ENCODE data around the gene ATG12. TPM values are rescaled to one million over a fixed set of nuclear protein-coding genes. Genes with fewer than 3 reads are reported as not detected.

The ATG12 gene
- total RNA-seq, 4 donors from 2014 or later = 27.4 to 118 (median 63.7) TPM

DNA sequence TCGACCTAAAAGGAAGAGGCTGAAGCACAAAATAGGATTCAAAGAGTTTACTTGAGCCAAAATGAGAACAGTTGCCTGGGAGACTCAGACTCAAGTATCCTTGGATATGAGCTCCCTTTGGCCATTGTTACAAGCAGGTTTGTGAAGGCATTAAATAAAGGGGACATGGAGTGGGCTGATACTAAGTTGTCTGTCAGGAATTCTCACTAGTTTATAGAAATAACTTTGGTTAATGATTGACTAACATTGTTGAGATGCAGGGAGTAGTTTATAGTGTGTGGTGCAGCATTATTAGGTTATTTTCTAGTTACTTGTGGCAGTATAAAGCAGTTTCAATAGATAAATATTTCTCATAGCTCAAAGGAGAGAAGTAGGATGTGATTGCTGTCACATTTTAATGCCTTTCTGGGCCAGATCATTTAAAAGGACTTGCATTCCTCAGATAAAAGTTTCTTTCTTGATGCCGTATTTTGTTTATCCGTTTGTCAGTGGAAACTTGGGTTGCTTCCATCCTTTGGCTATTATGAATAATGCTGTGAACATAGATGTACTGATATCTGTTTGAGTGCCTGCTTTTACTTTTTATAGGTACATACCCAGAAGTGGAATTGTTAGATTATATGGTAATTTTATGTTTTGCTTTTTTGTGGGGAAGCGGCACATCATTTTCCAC, 9.5 kb upstream of the ATG12 start:
- TF ChIP-seq POLR2A (IDR thresholded peaks at IDR 0.05) = no peak
- no peak for TF ChIP-seq CTCF (IDR thresholded peaks at IDR 0.05)
- no peaks in the 10 kb centered on the region for H3K36me3 ChIP-seq
- no peak for DNase-seq
- no peaks in the 10 kb centered on the region for H3K9me3 ChIP-seq
- H3K4me3 ChIP-seq = no peak overlapping the region
- no peaks in the 10 kb centered on the region for H3K27me3 ChIP-seq
- peak overlapping the region; percentile 0 to 69 for H3K27ac ChIP-seq
- intact Hi-C loops (cut with DNase I; ENCODE audit: low total_unique reads) = no loop called here
- peaks cover 0 to 5% of the 10 kb centered on the region in 2 donors for H3K4me1 ChIP-seq

- DNase-seq = no peak
- no peak overlapping the region for H3K27ac ChIP-seq
- H3K27me3 ChIP-seq = no peaks in the 10 kb centered on the region
- H3K36me3 ChIP-seq = no peaks in the 10 kb centered on the region
- H3K9me3 ChIP-seq = no peaks in the 10 kb centered on the region
- intact Hi-C loops (cut with DNase I; ENCODE audit: low total_unique reads) = no loop called here
- H3K4me3 ChIP-seq = no peak overlapping the region
- TF ChIP-seq POLR2A (IDR thresholded peaks at IDR 0.05) = no peak
- no peak for TF ChIP-seq CTCF (IDR thresholded peaks at IDR 0.05)
- peaks cover 0 to 5% of the 10 kb centered on the region in 2 donors for H3K4me1 ChIP-seq
Measured at GRCh38 chr5:115849258-115849798, 8.0 kb upstream of the ATG12 start.

- Histone ChIP-seq H3K36me3 (no peaks in the 10 kb centered on the region), H3K4me3 (no peak overlapping the region), H3K4me1 (peaks cover 0 to 5% of the 10 kb centered on the region in 2 donors), H3K27me3 (no peaks in the 10 kb centered on the region), H3K9me3 (no peaks in the 10 kb centered on the region), H3K27ac (no peak overlapping the region)
- no peak for DNase-seq
- intact Hi-C loops (cut with DNase I; ENCODE audit: low total_unique reads) = no loop called here
- no peak for TF ChIP-seq CTCF (IDR thresholded peaks at IDR 0.05)
- no peak for TF ChIP-seq POLR2A (IDR thresholded peaks at IDR 0.05)
Measured at GRCh38 chr5:115847290-115847689, 5.9 kb upstream of the ATG12 start.

- Histone ChIP-seq H3K9me3 (no peaks in the 10 kb centered on the region), H3K4me1 (peaks cover 0 to 5% of the 10 kb centered on the region in 2 donors), H3K4me3 (no peak overlapping the region), H3K27ac (no peak overlapping the region), H3K36me3 (no peaks in the 10 kb centered on the region), H3K27me3 (no peaks in the 10 kb centered on the region)
- TF ChIP-seq CTCF (IDR thresholded peaks at IDR 0.05) (no peak), POLR2A (IDR thresholded peaks at IDR 0.05) (no peak)
- no peak for DNase-seq
- intact Hi-C loops (cut with DNase I; ENCODE audit: low total_unique reads) = no loop called here
Measured at GRCh38 chr5:115844321-115844817, 3.0 kb upstream of the ATG12 start.

DNA sequence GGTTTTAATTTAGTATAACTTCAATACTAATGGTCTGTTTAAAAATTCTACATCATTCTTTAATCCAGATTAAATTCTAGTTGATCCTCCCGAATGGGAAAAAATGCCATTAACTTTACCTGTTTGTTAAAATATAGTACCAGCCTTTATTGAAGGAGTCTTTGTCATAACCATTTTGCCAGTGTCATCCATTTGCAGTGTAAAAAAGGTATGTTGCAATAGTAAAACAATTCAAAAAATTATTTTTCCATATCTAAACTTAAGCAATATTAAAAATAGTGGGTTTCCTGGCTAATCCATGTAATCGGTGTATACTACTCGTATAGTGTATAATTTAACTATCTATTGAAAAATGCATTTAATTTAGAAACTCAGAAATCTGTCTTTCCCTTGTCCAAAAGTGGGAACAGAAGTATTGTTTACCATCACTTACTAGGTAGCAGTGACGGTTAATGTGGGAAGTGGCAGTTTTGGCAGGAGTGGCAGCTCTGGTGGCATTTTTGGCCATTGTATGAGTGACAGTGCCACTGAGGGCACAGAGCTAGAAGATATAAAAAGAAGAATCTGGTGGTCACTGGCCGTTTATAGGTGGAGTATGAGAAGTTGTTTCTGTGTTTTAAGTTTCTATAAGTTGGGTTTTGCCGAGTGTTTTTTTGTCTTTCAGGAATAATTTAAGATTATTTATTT, 2.2 kb upstream of the ATG12 start:
- Histone ChIP-seq H3K4me1 (peaks cover 0 to 5% of the 10 kb centered on the region in 2 donors), H3K9me3 (no peaks in the 10 kb centered on the region), H3K27me3 (no peaks in the 10 kb centered on the region), H3K4me3 (no peak overlapping the region), H3K36me3 (no peaks in the 10 kb centered on the region), H3K27ac (no peak overlapping the region)
- DNase-seq = no peak
- intact Hi-C loops (cut with DNase I; ENCODE audit: low total_unique reads) = no loop called here
- TF ChIP-seq POLR2A (IDR thresholded peaks at IDR 0.05) = no peak

Measured in uterus (tissue), 4 donors.